ENCODE measurements around the gene PRR35. TPM values are rescaled to one million over a fixed set of nuclear protein-coding genes. Genes with fewer than 3 reads are reported as not detected.

PRR35 gene
- total RNA-seq, 6 donors from 2014 or later, result not detected

DNA sequence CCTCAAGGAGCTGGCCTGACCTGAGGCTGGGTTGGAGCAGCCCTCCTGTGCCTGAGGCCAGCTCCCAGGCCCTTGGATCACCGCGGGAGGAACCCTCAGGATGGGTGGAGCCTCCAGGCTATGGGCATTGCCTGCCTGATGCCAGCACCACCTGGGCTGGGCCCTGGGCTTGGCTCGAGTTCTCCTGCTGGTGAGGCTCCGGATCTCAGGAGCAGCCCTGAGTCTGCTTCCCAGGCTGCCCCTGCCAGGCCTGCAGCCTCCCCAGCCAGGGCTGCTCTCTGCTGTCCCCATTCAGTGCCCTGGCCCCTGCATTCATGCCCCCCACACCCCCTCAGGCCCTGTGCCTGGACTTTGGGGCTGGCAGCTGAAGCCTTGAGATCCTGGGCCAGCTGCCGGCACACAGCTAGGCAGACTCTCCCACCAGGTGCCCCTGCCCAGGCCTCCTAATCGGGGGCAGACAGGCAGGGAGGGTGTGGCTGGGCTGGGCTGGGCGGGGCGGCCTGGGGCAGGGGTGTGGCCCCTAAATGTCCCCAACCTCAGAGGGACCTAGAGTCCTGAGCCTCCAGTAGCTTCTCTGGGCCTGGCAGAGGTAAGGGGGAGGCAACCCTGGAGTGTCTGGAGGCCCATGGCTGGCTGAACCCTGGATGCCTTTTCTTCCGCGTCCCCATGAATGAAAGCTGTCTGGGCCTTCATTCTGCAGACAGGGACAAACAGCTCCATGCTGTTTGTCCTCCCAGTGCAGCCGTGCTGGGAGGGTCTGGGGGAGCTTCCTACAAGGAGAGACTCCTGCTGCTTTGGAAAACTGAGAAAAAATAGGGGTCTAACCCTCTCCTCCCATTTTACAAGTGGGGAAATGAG lies 8.4 kb downstream of the PRR35 start:
- Histone ChIP-seq H3K36me3 (peaks cover 0 to 3% (median 0%) of the 10 kb centered on the region in 4 donors), H3K27me3 (no peaks in the 10 kb centered on the region), H3K27ac (peak overlapping the region in 3 of 4 donors; percentile 81 to 88 (median 88)), H3K9me3 (no peaks in the 10 kb centered on the region), H3K4me3 (peak overlapping the region in 2 of 4 donors; percentile 81 to 99), H3K4me1 (peaks cover 32 to 60% (median 37%) of the 10 kb centered on the region in 4 donors)
- TF ChIP-seq POLR2AphosphoS5 (IDR thresholded peaks at IDR 0.05) (no peak), POLR2A (IDR thresholded peaks at IDR 0.05) (no peak), CTCF (IDR thresholded peaks at IDR 0.05) (no peak), EP300 (IDR thresholded peaks at IDR 0.05) (no peak)
- DNase-seq (no peak), ATAC-seq (ENCODE audit: low FRiP score in 2 of 2) (no peak)
- 75 to 81% methylated on average over 1 to 8 of the region's 11 CpGs for WGBS, 2 donors

DNA sequence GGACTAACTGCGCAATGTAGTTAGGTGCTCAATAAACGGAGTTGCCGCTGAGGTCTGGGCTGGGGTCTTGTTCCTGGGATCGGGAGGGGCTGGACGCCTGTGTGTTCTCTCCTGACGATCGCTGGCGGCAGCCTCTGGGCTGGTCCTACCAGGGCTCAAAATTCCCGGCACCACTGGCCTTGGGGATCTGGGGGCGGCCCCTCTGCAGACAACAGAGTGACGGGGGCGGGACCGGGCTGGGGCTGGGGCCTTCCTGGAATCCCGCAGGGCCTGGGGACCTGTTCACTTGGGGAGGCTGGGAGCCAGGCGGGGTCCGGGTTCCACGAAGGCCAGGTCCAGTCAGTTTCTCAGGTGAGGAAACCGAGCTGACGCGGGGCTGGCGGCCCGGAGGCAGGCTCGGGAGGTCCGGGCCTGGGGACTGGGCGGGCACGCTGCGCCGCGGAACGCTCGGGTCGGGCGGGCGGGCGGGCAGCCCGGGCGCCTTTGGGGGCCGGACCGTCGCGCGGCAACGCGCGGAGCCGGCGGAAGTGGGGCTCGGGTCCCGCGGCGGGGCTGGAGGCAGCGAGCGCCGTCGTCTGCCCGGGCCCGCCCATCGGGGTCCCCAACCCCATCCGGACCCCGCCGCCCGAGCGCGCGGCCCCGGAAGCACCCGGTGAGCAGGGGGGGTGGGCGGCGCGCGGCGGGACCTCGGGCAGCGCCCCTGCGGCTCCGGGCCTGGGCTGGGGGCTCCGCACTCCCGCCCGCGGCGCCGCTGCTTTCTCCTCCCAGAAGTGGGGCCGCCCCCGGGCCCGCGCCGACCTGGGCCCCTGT lies 9.5 kb downstream of the PRR35 start, which contains the start of gene PIGQ:
Gene PIGQ (plus strand): TSS at position 524 of the 810 bp plus-strand sequence. CDS start 4,107 bp downstream, outside the sequence.
- H3K27me3 ChIP-seq, result no peaks in the 10 kb centered on the region
- H3K9me3 ChIP-seq, result no peaks in the 10 kb centered on the region
- ATAC-seq (ENCODE audit: low FRiP score in 2 of 2) (peak in 1 of 2 donors; percentile 78), DNase-seq (peak; percentile 69 to 94)
- peak within 1 kb of the TSS; percentile 77 to 88 (median 84) for H3K27ac ChIP-seq
- peaks cover under 1 to 13% (median 9%) of the 10 kb centered on the region in 4 donors for H3K36me3 ChIP-seq
- WGBS, 2 donors, result 10% methylated on average over 15 of the region's 87 CpGs; no CpG with 5 or more reads in 1 of the 2 donors
- H3K4me1 ChIP-seq, result peaks cover 32 to 60% (median 37%) of the 10 kb centered on the region in 4 donors
- TF ChIP-seq EP300 (IDR thresholded peaks at IDR 0.05) (no peak), POLR2AphosphoS5 (IDR thresholded peaks at IDR 0.05) (no peak), POLR2A (IDR thresholded peaks at IDR 0.05) (peak in 1 of 4 donors; percentile 56), CTCF (IDR thresholded peaks at IDR 0.05) (no peak)
- peak within 1 kb of the TSS; percentile 81 to 99 (median 98) for H3K4me3 ChIP-seq

GRCh38 chr16:572865-573650 lies 12.9 kb downstream of the PRR35 start:
- H3K36me3 ChIP-seq, result peaks cover 5 to 28% (median 24%) of the 10 kb centered on the region in 4 donors
- TF ChIP-seq CTCF (IDR thresholded peaks at IDR 0.05) (no peak), EP300 (IDR thresholded peaks at IDR 0.05) (no peak), POLR2AphosphoS5 (IDR thresholded peaks at IDR 0.05) (no peak), POLR2A (IDR thresholded peaks at IDR 0.05) (no peak)
- no peaks in the 10 kb centered on the region for H3K9me3 ChIP-seq
- H3K27me3 ChIP-seq, result no peaks in the 10 kb centered on the region
- H3K4me1 ChIP-seq, result peaks cover 15 to 30% (median 18%) of the 10 kb centered on the region in 4 donors
- H3K4me3 ChIP-seq, result no peak overlapping the region
- no peak overlapping the region for H3K27ac ChIP-seq
- ATAC-seq (ENCODE audit: low FRiP score in 2 of 2) (no peak), DNase-seq (peak in 1 of 2 donors; percentile 79)
- 86 to 91% methylated on average over 15 to 27 of the region's 27 CpGs for WGBS, 2 donors

- no peaks in the 10 kb centered on the region for H3K9me3 ChIP-seq
- no peak overlapping the region for H3K4me3 ChIP-seq
- ATAC-seq (ENCODE audit: low FRiP score in 2 of 2) (no peak), DNase-seq (peak in 1 of 2 donors; percentile 77)
- no peaks in the 10 kb centered on the region for H3K27me3 ChIP-seq
- WGBS, 2 donors, result 97% methylated on average over 32 of the region's 46 CpGs; no CpG with 5 or more reads in 1 of the 2 donors
- H3K27ac ChIP-seq, result no peak overlapping the region
- no peak for TF ChIP-seq POLR2A (IDR thresholded peaks at IDR 0.05)
- TF ChIP-seq POLR2AphosphoS5 (IDR thresholded peaks at IDR 0.05), result no peak
- no peak for TF ChIP-seq CTCF (IDR thresholded peaks at IDR 0.05)
- TF ChIP-seq EP300 (IDR thresholded peaks at IDR 0.05), result no peak
- peaks cover 5 to 28% (median 24%) of the 10 kb centered on the region in 4 donors for H3K36me3 ChIP-seq
- H3K4me1 ChIP-seq, result peaks cover 14 to 26% (median 16%) of the 10 kb centered on the region in 4 donors
Measured at GRCh38 chr16:574021-574760, 14.0 kb downstream of the PRR35 start.

Measured in upper lobe of left lung (tissue), 6 donors.